Amniotic epithelial cell (primary cell): ENCODE data around the gene ATN1.
A peak's percentile ranks its signal among the peaks of the same experiment; 100 is the strongest.
"Not testable (repeated sequence)": the region's sequence is repeated elsewhere in the genome, so short reads cannot be mapped to it uniquely, and the experiment has no call there.

Experiments
- DNase-seq: peaks from one replicate; pipeline ENCODE4 v3.0.0-alpha.2; 2010; ENCODE audit warnings: low read depth

Gene ATN1

DNA sequence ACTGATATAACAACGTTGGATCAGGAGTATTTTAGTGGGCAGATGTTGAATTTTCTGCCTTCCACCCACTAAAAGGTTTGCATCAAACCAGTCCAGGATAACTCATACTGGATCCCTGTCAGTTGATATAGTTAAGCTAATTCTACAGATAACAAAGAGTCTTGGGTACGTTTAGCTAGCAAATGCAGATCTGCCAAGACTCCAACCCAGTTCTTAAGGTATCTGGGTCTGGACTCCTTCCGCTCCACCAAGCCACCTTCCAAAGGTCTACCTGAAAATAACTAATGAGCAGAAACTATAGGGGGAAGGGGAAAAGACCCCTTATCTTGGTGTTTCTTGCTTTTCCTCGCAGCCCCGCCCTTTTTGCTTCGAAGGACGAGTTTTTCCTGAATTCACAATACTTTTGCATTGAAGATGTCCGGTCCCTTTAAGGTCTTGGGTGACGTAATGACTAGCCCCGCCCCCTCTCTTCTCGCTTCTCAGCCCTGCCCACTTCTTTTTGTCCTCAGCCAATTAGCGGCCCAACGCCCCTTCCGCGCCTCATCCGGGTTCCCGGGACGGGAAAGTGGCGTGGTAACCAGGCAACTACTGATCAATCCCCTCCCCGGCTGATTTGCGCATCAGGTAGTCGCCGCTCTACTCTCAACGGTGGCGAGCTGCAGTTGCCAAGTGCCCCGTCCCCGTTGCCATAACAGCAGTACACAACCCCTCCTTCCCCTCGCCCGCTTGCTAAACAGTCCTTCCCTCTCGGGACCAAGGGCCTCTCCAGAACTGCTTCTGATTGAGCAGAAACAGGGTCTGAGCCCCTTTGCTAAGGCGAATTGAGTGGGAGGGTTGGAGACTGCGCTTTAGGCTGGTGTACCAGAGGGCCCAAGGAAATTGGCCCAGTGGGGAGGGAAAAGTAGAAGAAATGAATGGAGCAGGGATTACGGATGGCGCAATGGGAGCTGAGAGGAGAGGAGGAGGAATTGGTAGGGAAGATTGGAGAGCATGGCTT lies 23.2 kb upstream of the ATN1 start, which contains the start of gene LRRC23:
LRRC23 (plus strand) TSS at position 543 of the 997 bp plus-strand sequence. CDS start 812 bp downstream, outside the sequence.
- peak; percentile 90 for DNase-seq

DNA sequence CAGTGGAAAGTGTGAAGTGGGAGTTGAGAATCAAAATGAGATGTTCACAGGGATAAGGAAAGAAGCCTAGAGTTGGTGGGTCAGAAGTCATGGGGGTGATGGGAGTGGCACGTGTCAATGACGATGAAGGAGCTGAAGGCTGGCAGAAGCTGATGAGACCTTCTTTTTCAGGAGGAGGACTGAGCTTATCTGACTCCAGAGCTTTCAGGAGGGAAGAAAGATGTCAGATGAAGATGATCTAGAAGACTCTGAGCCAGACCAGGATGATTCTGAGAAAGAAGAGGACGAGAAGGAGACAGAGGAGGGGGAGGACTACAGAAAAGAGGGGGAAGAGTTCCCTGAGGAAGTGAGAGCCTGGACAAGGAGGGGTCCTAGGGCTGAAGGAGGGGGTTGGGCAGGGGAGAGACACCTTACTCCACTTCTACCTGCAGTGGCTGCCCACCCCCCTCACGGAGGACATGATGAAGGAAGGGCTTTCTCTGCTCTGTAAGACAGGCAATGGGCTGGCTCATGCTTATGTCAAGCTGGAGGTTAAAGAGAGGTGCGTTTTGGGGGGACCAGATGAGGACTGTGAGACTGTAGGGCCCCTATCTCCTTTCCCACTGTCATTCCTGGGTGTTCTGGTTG lies 22.2 kb upstream of the ATN1 start:
- DNase-seq: no peak

DNA sequence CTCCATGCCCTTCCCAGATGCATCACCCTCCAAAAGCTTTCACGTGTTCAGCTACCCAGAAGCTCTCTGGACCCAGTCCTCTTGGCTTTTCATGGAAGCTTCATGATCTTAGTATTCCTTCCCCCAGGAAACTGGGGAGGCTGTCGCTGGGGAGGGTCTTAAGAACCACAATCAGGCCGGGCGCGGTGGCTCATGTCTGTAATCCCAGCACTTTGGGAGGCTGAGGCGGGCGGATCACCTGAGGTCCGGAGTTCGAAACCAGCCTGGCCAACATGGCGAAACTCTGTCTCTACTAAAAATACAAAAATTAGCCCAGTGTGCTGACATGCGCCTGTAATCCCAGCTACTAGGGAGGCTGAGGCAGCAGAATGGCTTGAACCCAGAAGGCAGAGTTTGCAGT lies 19.6 kb upstream of the ATN1 start:
- not testable (repeated sequence) for DNase-seq

DNA sequence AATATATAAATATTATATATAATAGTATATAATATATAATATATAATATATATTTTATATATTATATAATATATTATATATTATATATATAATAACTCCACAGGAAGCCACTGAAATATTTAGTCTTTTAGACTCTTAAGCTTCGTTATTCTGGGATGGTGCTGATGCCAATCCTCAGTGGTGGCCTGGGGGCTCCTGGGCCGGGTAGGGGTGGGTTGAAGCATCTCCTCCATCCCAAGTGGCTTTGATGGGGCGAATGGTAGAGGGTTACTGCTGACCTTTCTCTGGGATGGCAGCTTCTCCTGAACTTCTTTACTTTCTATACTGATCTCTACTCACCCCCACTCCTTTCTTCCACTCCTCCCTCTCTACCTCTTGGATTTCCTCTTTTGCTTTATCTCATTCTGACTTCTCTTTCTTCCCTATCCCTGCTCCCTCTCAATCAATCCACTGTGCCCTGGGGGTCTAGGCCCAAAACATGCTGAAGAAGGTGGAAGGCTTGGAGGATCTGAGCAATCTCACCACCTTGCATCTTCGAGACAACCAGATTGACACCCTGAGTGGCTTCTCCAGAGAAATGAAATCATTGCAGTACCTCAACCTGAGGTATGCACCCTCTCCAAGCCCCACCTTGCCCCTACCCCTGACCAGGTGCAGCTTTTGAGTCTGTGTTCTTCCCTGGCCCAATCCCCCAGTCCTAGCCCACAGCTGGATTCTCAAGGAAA lies 18.2 kb upstream of the ATN1 start:
- DNase-seq: no peak

GRCh38 chr12:6912164-6912935 lies 15.4 kb upstream of the ATN1 start:
- no peak for DNase-seq

DNA sequence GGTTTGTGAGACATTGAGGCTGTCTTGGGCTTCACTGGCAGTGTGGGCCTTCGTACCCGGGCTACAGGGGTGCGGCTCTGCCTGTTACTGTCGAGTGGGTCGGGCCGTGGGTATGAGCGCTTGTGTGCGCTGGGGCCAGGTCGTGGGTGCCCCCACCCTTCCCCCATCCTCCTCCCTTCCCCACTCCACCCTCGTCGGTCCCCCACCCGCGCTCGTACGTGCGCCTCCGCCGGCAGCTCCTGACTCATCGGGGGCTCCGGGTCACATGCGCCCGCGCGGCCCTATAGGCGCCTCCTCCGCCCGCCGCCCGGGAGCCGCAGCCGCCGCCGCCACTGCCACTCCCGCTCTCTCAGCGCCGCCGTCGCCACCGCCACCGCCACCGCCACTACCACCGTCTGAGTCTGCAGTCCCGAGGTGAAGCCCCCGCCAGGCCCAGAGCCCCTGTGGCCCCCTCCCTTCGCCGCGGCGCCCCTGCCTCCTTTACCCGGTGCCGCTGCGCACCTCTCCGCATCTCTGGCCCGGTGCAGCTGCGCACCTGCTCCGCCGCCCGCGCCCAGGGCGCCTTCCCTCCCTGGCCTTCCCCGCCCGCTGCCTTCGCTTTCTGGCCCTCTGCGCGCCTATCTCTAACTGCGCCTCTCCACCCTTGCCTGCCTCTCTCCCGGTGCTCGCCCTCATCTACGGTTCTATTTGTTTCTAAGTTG lies 13.4 kb upstream of the ATN1 start, which contains the start of gene ENO2:
ENO2 (plus strand) TSS at position 335 of the 701 bp plus-strand sequence. CDS start 1,253 bp downstream, outside the sequence.
- peak; percentile 50 for DNase-seq

GRCh38 chr12:6914947-6915788 lies 12.6 kb upstream of the ATN1 start:
- peak; percentile 34 for DNase-seq

GRCh38 chr12:6915789-6916285 lies 11.9 kb upstream of the ATN1 start:
- no peak for DNase-seq

DNA sequence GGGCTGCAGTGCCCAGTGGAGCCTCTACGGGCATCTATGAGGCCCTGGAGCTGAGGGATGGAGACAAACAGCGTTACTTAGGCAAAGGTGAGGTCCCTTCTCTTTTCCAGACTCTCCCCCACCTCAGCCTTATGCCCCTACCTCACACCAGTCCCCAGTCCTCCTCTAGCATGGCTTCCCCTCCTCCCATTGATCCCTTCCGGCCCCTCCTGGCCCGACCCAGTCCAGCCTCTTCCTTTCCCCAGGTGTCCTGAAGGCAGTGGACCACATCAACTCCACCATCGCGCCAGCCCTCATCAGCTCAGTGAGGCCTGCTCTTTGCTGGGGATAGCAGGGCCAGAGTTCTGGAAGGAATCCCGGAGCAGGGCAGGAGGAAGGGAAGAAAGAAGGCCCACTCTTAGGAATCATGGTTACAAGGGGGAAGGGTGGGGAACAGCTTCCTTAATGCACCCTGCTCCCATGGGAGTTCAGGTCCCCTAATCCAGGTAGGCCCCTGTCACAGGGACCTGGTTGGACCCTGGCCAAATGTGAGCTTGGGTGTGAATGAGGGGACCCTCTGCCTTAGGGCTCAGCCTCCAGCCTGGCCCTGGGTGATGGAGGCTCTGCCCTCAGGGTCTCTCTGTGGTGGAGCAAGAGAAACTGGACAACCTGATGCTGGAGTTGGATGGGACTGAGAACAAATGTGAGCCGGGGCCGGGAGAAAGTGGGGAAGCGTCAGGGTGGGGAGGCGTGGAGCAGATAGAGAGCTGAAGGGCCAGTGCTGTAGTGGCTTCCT lies 11.1 kb upstream of the ATN1 start:
- DNase-seq: no peak

- peak; percentile 65 for DNase-seq
These were observed 10.1 kb upstream of the ATN1 start for GRCh38 chr12:6917491-6918231.

- DNase-seq: no peak
These were observed 8.2 kb upstream of the ATN1 start for GRCh38 chr12:6919588-6919987.

- no peak for DNase-seq
These were observed 6.2 kb upstream of the ATN1 start for GRCh38 chr12:6921539-6921938.

- DNase-seq: no peak
These were observed 5.5 kb upstream of the ATN1 start for GRCh38 chr12:6921996-6922946.

GRCh38 chr12:6923003-6923732 lies 4.6 kb upstream of the ATN1 start:
- DNase-seq: no peak

DNA sequence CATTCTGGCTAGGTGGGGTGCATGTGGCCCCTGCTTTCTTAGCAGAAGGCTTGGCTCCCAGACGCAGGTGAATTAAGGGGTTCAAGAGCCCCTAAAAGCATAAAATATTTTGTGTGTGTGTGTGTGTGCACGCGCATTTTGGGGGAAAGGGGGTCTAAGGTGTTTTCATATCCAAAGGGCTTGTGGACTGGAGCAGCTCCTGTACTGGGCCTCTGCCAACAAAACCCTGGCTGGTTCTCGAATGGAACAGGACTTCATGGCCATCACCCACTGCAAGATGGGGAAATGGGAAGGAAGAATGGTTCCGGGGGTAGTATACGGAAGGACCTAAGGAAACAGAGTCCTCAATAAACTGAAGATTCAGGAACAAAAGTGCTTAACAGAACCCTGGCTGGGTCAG lies 3.9 kb upstream of the ATN1 start:
- no peak for DNase-seq

DNA sequence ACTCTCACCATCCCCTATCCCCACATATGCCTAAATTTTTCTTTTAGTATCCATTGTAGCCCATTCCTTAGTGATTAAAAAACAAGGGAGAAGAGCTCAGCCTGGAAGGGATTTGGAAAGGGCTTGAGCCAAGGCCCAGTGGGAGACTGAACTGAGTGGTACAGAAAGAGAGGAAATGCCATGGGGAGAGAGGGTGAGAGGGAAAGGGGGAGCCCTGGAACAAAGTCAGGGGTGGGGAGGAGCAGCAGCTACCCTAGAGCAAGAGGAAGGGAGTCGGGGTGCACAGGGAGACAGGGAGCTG lies 2.6 kb upstream of the ATN1 start:
- DNase-seq: no peak
